ENCODE measurements around the gene MRPL38. TPM values are rescaled to one million over a fixed set of nuclear protein-coding genes. Genes with fewer than 3 reads are reported as not detected.
"Not testable (repeated sequence)": the region's sequence is repeated elsewhere in the genome, so short reads cannot be mapped to it uniquely, and the experiment has no call there.

The MRPL38 gene
- total RNA-seq, 1 donor from 2014 or later, result 32.2 TPM

DNA sequence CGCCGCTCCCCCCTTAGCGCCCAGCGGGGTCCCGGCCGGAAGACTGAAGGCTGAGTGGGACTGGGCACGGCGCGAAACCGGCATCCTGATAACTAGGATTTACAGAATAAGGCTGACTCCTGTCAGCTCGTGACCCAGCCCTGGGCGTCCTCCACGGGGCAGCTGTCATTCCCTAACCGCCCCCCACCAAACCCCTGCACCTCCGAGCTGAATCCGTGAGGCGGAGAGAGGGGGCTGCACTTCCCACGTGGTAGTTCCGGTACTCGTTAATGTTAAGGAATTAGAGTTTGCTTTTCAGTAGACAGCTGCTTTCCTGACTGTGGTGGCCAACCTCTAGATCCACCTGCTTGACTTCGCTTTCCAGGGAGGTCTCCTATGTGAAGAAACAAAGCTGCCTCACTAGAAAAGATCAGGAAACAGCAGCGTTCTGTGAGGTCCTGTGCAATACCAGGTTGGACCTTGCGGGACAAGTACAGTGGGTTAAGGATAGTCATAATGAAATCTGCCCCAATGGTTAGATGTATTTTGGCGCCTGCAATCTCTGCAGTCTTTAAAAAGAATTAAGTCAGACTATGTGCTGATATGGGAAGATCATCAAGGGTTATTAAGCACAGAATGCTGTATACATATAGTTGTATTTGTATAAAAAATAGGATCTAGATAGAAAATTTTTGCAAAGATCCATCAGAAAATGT, 48.5 kb downstream of the MRPL38 start:
- FAIRE-seq (no peak), DNase-seq (ENCODE audit: low spot score in 2 of 2) (no peak)

DNA sequence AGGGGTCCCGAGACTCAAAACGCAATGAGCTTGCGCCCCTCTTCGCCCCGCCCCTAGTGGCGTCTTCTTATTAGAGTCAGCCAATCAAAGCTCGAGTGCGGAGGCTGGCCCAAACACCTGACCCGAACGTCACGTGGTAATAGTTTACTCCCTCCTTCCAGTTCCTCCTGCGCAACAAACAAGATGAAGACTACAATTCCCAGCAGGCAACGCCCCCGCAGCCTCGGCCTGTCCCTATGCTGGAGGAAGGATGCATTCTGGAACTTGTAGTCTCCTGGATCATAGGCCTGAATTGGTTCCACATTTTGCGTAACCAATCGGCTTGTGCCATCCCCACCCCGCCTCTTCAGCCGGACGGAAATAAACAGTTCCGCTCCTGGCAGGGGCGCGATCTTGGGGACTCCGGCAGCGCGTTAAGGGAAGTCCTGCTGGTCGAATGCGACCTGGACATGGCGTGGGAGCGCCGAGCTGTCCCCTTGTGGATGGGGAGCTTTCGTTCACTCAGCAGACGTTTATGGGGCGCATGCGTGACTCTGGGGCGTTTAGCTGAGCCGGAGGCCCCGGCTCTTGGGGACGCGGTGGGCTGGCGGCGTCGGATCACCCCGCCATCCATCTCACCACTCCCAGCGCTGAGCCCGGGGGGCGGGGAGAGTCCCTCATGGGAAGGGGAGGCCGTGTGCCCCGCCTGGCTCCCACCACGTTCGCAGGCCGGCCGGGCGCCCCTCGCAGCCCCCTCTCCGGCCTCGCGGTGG, 49.2 kb downstream of the MRPL38 start, which contains the start of gene WBP2:
Gene WBP2 (minus strand): TSS at position 26 of the 752 bp plus-strand sequence. CDS start 38 bp downstream, outside the sequence.
- DNase-seq (ENCODE audit: low spot score in 2 of 2), result peak; percentile 98 to 99
- FAIRE-seq, result peak; percentile 97

DNA sequence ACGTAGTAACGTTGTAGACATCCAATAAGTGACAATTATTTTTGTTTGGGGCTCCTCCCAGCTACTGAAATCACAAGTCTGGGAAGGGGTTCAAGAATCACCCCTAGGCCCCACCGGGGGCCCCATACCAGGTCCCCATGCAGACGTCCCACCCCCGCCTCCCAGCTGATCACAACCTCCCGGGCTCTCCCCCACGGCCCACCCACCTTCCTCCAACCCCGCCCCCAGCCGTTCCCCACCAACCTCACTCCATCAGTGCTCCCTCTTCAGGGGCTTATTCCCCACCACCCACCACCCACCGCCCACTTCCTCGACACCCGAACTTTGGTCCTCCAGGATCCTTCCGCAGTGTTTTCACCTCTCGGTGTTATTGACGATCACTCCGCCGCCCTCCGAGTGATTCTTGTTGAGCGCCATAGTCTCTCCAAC, 49.8 kb downstream of the MRPL38 start:
- no peak for DNase-seq (ENCODE audit: low spot score in 2 of 2)
- no peak for FAIRE-seq

DNA sequence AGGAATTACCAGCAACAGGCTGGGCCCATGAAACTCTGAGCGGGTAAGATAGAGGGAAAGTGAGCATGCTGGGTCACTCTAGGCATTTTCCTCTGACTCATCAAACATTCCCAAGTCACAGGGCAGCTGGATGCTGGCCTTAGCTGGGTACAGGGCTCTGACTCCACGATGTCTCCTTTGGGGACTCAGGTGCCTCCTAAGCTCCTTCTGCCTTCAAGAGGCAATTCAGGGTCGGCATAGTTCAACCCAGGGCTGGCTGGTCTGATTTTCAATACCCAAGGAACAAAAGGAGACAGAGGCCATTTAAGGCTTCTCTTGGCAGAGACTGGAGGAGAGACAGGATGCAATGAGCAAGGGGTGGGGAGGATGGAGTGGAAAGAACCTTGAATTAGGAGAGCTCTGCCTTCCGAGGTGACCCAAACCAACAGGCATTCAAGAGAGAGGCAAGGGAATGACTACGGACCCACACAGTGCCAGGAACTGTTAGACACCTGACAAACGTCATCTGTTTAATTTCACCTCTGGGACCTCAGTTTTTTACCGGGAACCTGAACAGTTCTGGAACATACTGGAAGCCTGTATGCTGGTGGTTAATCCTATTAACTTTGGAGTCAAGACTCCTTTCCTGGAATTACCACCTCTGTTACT, 50.5 kb downstream of the MRPL38 start:
- FAIRE-seq (no peak), DNase-seq (ENCODE audit: low spot score in 2 of 2) (no peak)

DNA sequence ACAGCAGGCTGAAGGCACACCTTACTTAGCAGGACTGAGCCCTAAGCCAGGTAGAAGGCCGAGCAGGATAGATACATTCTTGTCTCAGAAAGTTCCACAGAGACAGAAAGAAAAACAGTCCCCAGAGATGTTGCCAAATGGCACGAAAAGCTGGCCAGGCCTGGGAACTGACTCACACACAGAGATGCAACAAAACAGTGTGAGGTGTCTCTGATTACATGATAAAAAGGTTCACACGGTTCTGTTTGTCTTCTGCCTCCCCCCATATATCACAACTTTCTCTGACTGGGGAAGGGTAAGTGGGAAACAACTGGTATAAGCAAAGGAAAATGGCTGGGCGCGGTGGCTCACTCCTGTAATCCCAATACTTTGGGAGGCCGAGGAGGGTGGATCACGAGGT, 51.3 kb downstream of the MRPL38 start:
- DNase-seq (ENCODE audit: low spot score in 2 of 2), result no peak
- FAIRE-seq, result no peak

DNA sequence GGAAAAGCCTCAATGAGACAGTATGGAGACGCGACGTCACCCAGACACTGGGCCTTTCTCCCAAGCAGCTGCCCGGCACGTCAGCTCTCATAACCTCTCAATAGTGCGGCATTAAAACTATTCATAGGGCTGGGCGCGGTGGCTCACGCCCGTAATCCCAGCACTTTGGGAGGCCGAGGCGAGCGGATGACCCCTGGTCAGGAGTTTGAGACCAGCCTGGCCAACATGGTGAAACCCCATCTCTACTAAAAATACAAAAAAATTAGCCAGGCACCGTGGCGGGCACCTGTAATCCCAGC, 53.0 kb downstream of the MRPL38 start:
- FAIRE-seq; DNase-seq (ENCODE audit: low spot score in 2 of 2): not testable (repeated sequence)

DNA sequence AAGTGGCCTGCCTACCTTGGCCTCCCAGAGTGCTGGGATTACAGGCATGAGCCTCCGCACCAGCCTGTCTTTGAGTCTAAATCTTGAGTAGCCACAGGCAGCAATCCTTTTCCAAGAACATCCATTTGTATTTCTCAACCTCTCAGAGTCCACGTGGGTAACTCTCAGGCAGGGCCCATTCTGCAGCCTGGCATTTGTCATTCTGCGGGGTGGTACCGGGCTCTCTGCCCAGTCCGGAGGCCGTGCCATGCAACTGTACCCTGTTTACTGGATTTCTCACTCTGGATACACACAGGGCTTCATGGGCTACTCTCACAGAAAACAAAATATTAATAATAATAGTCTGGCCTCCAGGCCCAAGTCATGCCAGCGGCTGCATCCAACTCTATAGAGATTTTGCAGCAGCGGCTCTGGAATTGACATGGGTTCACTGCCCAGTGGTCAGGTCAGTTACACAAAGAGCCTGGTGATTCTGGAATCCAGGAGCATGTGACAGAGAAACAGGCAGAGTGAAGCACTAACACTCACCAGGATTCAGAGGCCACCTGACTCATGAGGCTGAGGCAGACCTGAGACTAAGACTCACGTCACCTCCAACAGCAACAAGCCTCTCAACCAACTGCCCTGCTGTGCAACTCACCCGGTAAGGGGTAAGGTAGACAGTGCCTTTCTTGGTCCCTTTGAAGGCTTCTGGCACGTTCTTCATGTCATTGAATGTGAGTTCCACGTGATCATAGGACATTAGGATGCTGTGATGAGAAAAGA, 53.6 kb downstream of the MRPL38 start:
- no peak for DNase-seq (ENCODE audit: low spot score in 2 of 2)
- FAIRE-seq, result no peak

DNA sequence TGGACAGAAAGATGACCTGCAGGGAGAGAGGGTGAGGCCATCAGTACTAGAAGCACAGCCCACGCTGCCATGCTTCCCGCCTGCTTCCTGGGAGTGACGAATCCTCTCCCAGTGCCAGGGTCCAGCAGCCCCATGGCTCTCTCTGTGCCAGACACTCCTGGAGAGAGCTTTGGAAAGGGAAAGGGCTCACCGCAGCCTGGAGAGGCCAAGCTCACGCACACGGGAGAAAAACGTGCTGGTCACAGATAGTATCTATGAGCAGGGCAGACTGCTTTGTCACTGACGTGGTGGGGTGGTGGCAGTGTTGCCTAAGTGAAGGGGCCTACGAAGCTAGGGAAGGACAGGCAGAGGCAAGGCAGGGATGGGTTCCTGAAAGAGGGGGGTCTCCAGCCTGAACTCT, 55.0 kb downstream of the MRPL38 start:
- FAIRE-seq (no peak), DNase-seq (ENCODE audit: low spot score in 2 of 2) (no peak)

DNA sequence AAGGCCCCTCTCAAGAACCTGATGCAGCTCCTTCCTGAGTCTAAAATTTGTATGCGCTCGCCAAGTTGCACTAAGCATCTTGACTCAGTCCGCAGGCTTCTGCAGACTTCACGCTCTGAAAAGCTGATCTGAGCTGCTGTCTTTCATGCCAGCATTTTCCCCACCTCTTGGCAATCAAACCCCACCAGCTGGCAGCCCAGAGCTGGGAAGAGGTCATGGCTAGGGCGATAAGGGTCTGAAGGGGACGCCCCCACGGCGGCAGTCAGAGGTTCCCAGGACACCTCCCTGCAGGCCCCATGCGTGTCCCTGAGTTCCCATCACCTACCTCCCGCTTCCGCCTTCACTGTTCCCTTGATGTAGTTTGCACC, 55.4 kb downstream of the MRPL38 start:
- no peak for FAIRE-seq
- no peak for DNase-seq (ENCODE audit: low spot score in 2 of 2)

Other genes starting within 250 kb of the MRPL38 start
- 6.1 TPM for gene RECQL5, start 237.7 kb downstream of the MRPL38 start, total RNA-seq
- gene SAP30BP, start 237.5 kb downstream of the MRPL38 start, total RNA-seq, result 39.9 TPM
- 1.2 TPM for gene ITGB4, start 183.4 kb downstream of the MRPL38 start, total RNA-seq
- 13.5 TPM for gene GALK1, start 139.7 kb downstream of the MRPL38 start, total RNA-seq
- gene UNK, start 120.1 kb downstream of the MRPL38 start, total RNA-seq, result 21.2 TPM
- 0.41 TPM for gene UNC13D, start 60.5 kb downstream of the MRPL38 start, total RNA-seq
- gene WBP2, start 49.5 kb downstream of the MRPL38 start, total RNA-seq, result 22.0 TPM
- 13.9 TPM for gene TRIM47, start 26.3 kb downstream of the MRPL38 start, total RNA-seq
- 11.8 TPM for gene TRIM65, start 7.9 kb downstream of the MRPL38 start, total RNA-seq
- 11.4 TPM for gene FBF1, start 36.2 kb upstream of the MRPL38 start, total RNA-seq
- gene ACOX1, start 74.3 kb upstream of the MRPL38 start, total RNA-seq, result 98.2 TPM
- 4.9 TPM for gene TEN1, start 74.4 kb upstream of the MRPL38 start, total RNA-seq
- gene CDK3, start 96.0 kb upstream of the MRPL38 start, total RNA-seq, result 0.41 TPM
- not detected for gene EVPL, start 122.4 kb upstream of the MRPL38 start, total RNA-seq
- gene SRP68, start 167.6 kb upstream of the MRPL38 start, total RNA-seq, result 16.7 TPM
- gene GALR2, start 169.9 kb upstream of the MRPL38 start, total RNA-seq, result not detected
- gene ZACN, start 174.3 kb upstream of the MRPL38 start, total RNA-seq, result not detected
- gene EXOC7, start 198.9 kb upstream of the MRPL38 start, total RNA-seq, result 112 TPM
- gene FOXJ1, start 236.4 kb upstream of the MRPL38 start, total RNA-seq, result 0.82 TPM